OCI-M1 (cell line): ENCODE data around the gene ERGIC1.

Experiments
- DNase-seq: peaks from one replicate; lab custom pipeline; 2025; lab: John Stamatoyannopoulos, UW

The ERGIC1 gene

GRCh38 chr5:172984244-172984953 lies 150.3 kb downstream of the ERGIC1 start:
- peak; percentile 95 for DNase-seq

GRCh38 chr5:172985596-172985995 lies 151.5 kb downstream of the ERGIC1 start:
- peak; percentile 16 for DNase-seq

GRCh38 chr5:172988276-172988675 lies 154.2 kb downstream of the ERGIC1 start:
- no peak for DNase-seq

- no peak for DNase-seq
Observed at GRCh38 chr5:172990776-172991175, 156.7 kb downstream of the ERGIC1 start.

GRCh38 chr5:172994405-172994804 lies 160.4 kb downstream of the ERGIC1 start:
- no peak for DNase-seq

- DNase-seq, result no peak
Observed at GRCh38 chr5:172999372-172999973, 165.4 kb downstream of the ERGIC1 start.

- no peak for DNase-seq
Observed at GRCh38 chr5:172999974-173000373, 165.9 kb downstream of the ERGIC1 start.

GRCh38 chr5:173001229-173001841 lies 167.3 kb downstream of the ERGIC1 start:
- DNase-seq, result no peak
